Activated naive CD8-positive, alpha-beta T cell treated with anti-CD3 and anti-CD28 coated beads, Interleukin-2, amount 50 U/mL, for 24 hours (primary cell): ENCODE data around the gene SERGEF.

ENCODE experiments used
- ATAC-seq: fragments of 150-1000 bp; cut with Tn5 transposase; one replicate; pipeline ENCODE4 v1.10.0; 2021
- DNase-seq: peaks from one replicate; pipeline ENCODE4 v3.0.0; 2021
- H3K27ac Mint-ChIP-seq: one replicate; pipeline ENCODE4 v1.8.0; 2021; ENCODE audit warnings: mild to moderate bottlenecking, mixed read lengths
- H3K27me3 Mint-ChIP-seq: one replicate; pipeline ENCODE4 v1.8.0; 2021; ENCODE audit warnings: mixed read lengths
- H3K36me3 Mint-ChIP-seq: one replicate; pipeline ENCODE4 v1.8.0; 2021; ENCODE audit warnings: low read depth, mixed read lengths
- H3K4me1 Mint-ChIP-seq: one replicate; pipeline ENCODE4 v1.8.0; 2021; ENCODE audit warnings: mixed read lengths
- H3K4me3 Mint-ChIP-seq: one replicate; pipeline ENCODE4 v1.8.0; 2021; ENCODE audit warnings: mild to moderate bottlenecking, moderate library complexity, mixed read lengths
- H3K9me3 Mint-ChIP-seq: one replicate; pipeline ENCODE4 v1.8.0; 2021; ENCODE audit warnings: mixed read lengths

The SERGEF gene

DNA sequence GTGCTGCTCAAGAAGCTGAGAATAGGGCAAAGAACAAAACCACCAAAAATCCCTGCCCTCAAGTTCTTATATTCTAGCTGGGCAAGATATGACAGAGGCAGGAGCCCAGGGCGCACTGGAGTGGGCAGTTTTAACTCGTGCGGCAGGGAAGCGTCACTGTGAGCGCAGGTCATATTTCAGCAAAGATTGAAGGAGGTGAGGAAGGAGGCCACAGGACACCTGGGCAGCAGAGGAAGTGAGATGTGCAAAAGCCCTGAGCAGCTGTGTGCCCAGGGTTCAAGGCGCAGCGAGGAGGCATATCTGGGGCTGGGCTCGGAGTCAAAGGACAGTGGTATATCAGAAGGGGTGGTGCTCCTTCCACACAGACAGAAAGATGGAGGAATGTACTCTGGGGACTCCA lies 264.8 kb downstream of the SERGEF start:
- ATAC-seq, result no peak
- peaks cover 12% of the 10 kb centered on the region for H3K27me3 Mint-ChIP-seq
- H3K9me3 Mint-ChIP-seq, result no peaks in the 10 kb centered on the region
- no peak overlapping the region for H3K27ac Mint-ChIP-seq
- no peaks in the 10 kb centered on the region for H3K36me3 Mint-ChIP-seq
- H3K4me3 Mint-ChIP-seq, result no peak overlapping the region
- H3K4me1 Mint-ChIP-seq, result no peaks in the 10 kb centered on the region
- no peak for DNase-seq

DNA sequence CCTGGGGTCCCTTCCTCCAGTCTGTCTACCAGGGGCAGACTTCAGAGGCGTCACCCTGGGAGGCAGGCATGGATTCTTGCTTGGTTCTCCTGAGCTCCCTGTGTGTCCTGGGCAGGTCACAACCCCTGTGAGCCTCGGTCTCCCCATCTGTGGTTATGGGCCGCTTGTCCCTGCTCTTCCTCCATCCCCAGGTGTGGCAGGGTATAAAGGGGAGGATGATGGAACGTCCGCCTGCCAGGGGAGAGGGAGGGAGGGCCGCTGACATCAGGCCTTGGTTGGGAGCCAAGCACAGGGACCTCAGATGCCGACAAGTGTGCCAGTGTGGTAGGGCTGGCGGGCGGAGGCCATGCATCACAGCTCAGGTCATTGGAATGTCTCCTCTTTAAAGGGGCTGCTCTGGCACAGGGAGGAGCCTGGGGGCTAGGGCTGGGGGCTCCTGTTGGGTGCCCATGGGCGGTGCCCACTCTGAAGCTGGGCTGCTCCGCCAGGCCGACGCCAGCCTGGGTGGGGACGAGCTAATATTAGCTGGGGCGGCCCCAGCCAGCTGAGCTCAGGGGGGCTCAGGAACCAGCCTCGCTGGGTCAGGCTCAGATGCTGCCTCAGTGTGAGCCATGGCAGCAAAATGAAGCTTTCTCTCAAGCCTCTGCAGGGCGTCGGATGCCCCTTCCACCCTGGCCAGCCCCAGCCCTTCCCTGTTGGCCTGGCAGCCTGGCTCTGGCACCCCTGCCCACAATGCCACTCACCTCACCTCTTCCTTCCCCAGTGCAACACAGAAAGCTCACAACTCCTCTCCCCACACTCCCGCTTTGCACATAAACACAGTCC lies 265.5 kb downstream of the SERGEF start:
- Mint-ChIP-seq H3K4me3 (no peak overlapping the region), H3K9me3 (no peaks in the 10 kb centered on the region), H3K27me3 (peaks cover 12% of the 10 kb centered on the region), H3K36me3 (no peaks in the 10 kb centered on the region), H3K4me1 (no peaks in the 10 kb centered on the region), H3K27ac (no peak overlapping the region)
- no peak for DNase-seq
- ATAC-seq, result no peak

DNA sequence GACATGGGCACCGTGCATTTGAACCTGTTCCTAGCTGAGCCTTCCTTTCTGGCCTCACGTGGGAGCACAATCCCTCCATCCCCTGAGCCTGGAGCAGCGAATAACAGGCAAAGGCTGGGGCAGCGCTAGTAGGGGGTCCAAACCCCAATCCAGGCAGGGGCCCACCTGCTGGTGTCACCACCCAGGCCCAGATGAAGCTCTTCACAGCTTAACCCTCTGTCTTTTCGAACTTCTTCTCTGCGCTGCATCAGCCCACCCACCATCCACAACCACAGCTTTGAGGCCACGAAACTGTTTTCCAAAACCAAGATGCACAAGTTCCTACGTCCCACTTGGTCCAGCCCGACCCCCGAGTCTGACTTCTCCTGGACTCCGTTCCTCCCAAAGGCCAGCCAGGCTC lies 266.8 kb downstream of the SERGEF start:
- Mint-ChIP-seq H3K36me3 (no peaks in the 10 kb centered on the region), H3K4me3 (no peak overlapping the region), H3K9me3 (no peaks in the 10 kb centered on the region), H3K4me1 (no peaks in the 10 kb centered on the region), H3K27me3 (peaks cover 15% of the 10 kb centered on the region), H3K27ac (no peak overlapping the region)
- no peak for DNase-seq
- no peak for ATAC-seq

DNA sequence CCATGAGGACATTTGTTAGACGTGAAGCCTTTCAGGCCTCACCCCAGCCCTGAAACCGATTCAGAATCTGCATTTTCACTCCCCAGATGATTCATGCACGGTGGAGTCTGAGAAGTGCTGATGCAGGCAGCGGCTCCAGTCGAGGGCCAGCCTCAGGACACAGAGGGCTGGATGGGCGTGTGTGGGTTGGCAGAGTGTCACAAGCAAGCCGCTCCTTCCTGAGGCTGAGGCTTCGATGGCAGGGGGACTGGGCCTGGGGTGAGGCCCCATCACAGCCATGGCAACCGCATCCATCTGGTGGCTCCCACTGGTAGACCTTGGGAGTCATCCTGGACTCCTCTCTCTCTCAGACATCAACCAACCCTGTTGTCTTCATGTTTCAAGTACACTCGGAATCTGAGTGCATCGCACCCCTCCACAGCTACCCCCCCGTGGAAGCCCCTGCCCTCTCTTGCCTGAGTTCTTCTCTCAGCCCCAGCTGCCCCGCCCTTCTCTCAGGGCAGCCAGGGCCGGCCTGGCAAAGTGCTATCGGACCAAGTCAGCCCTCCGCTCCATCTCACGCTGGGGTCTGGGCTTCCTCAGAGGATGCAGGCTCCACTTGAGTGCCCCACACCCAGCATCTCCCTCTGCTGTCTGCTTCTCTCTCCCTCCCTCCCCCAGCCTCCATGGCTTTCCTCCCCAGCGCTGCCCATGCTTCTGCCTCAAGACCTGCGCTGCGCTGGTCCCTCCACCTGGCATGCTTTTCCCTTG lies 267.6 kb downstream of the SERGEF start:
- H3K27ac Mint-ChIP-seq, result no peak overlapping the region
- H3K4me1 Mint-ChIP-seq, result no peaks in the 10 kb centered on the region
- no peak overlapping the region for H3K4me3 Mint-ChIP-seq
- no peaks in the 10 kb centered on the region for H3K9me3 Mint-ChIP-seq
- H3K36me3 Mint-ChIP-seq, result no peaks in the 10 kb centered on the region
- DNase-seq (no peak), ATAC-seq (no peak)
- peaks cover 13% of the 10 kb centered on the region for H3K27me3 Mint-ChIP-seq

DNA sequence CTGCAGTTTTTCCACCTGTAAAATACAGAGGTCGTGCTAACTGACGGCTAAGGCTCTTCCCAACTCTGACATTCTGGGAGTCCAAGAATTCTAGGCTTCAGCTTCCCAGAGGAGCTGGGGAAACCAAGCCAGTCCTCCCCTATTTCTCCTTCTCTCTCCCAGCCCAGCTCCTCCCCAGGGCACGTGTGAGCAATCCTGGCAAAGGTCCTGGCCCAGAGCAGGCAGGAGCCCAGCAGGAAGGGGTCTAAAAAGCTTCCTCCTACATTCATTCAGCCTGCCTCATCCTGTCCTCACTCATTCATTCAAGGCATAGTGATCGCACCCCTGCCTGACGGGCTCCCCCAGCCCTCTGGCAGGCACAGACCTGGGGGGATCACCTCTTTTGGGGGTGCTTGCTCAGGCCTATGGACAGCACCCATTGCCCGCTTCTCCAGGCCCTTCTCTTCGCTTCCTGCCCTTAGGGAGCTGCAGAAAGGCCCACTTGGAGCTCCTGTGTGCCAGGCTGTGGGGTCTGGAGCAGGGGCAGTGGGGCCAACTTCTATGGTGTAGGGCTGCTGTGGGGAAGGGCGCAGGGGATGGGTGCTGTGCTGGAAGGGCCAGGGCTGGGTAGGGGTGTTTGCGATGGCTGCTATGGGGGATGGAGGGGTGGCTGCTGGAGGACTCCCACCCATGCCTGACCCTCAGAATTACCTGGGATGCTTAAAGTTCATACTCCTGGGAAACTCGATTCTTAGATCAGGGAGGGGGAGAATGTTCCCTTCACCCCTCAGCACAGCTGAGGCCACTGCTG lies 268.5 kb downstream of the SERGEF start:
- H3K9me3 Mint-ChIP-seq, result no peaks in the 10 kb centered on the region
- no peak overlapping the region for H3K4me3 Mint-ChIP-seq
- H3K27ac Mint-ChIP-seq, result no peak overlapping the region
- peaks cover 13% of the 10 kb centered on the region for H3K27me3 Mint-ChIP-seq
- H3K36me3 Mint-ChIP-seq, result no peaks in the 10 kb centered on the region
- no peak for DNase-seq
- no peak for ATAC-seq
- no peaks in the 10 kb centered on the region for H3K4me1 Mint-ChIP-seq

DNA sequence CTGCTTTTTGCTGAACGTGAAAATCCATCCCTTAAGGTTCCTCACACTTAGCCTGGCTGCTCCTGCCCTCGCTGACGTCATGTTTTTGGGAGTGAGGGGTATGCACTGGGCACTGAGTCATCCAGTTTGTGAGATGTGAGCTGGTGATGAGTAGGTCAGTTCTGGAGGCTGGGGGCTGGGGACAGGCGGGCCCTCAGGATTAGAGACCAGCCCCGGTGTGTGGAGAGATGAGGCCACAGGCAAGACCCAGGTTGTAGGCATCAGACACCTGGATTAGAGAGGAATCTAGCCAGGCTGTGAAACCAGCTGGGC lies 269.1 kb downstream of the SERGEF start:
- DNase-seq (no peak), ATAC-seq (no peak)
- Mint-ChIP-seq H3K27me3 (peaks cover 13% of the 10 kb centered on the region), H3K4me3 (no peak overlapping the region), H3K4me1 (no peaks in the 10 kb centered on the region), H3K36me3 (no peaks in the 10 kb centered on the region), H3K9me3 (no peaks in the 10 kb centered on the region), H3K27ac (no peak overlapping the region)

DNA sequence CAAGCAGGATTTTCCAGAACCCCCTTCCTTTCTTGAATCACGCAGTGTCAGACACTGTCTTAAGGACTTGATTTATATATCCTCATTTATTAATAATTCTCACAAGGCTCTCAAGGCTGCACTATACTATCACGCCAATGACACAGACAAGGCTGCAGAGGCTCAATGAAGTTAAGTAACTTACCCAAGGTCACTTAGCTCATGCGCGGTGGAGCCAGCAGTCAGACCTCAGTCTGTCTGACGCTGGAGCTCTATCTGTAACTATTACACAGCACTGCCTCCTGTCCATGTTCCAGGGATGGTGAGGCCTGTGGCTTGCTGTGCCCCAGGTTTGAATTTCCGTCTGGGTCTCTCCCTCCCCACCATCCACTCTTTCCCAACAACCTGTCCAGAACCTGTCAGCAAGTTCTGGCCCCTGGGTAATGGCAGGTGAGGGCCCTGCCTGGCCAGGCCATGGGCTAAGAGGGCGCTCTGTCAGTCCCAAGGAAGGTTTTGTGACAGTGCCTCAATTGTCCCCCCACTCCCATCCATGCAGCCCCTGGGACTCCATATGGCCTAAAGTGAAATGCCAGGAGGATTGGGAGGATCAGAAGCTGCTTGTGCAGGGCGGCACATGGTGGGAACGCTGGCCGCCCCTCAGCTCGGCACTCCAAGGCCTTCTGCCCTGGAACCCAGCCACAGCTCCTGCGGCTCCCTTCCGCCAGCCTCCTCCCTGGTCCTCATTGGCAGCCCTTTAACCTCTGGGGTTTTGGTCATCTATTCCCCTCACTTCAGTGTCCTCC lies 269.6 kb downstream of the SERGEF start:
- H3K4me1 Mint-ChIP-seq, result no peaks in the 10 kb centered on the region
- H3K4me3 Mint-ChIP-seq, result no peak overlapping the region
- no peaks in the 10 kb centered on the region for H3K9me3 Mint-ChIP-seq
- H3K27ac Mint-ChIP-seq, result no peak overlapping the region
- H3K36me3 Mint-ChIP-seq, result no peaks in the 10 kb centered on the region
- peaks cover 16% of the 10 kb centered on the region for H3K27me3 Mint-ChIP-seq
- ATAC-seq, result no peak
- DNase-seq, result no peak

DNA sequence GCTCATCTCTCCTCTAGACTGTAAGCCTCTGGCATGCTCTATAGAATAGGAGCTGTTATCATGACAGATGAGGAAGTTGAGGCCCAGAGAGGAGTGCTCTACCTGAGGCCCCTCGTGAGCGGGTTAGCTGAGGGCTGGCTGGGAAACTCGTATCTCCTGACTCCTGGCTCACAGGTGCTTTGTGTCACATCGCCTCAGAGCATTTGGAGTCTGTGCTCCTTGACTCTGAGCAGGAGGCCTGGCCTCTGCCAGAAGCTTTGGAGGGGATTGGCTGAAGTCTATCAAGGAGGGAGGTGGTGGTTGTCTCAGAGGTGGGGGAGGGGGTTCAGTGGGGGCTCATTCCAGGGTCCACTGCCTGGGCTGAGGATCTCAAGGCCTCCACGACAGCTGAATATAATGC lies 270.8 kb downstream of the SERGEF start:
- H3K27ac Mint-ChIP-seq, result no peak overlapping the region
- ATAC-seq (no peak), DNase-seq (no peak)
- H3K9me3 Mint-ChIP-seq, result no peaks in the 10 kb centered on the region
- H3K27me3 Mint-ChIP-seq, result peaks cover 22% of the 10 kb centered on the region
- no peaks in the 10 kb centered on the region for H3K4me1 Mint-ChIP-seq
- H3K4me3 Mint-ChIP-seq, result no peak overlapping the region
- H3K36me3 Mint-ChIP-seq, result no peaks in the 10 kb centered on the region

DNA sequence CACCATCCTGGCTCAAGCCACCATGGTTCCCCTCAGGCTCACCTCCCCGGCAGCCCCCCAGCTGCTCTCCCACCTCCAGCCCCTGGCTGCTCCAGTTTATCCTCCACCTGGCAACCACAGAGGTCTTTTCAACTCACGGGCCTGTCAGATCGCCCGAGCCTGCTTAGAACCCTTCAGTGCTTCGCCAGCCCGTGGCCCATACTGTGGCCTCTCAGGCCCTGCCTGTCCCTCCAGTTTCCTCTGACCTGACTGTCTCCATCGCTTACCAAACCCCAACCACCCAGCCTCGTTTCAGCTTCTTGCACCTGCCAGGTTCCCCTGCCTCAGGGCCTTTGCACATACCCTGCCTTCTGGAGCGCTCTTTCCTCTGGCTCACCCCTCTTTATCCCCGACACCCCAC lies 271.4 kb downstream of the SERGEF start:
- Mint-ChIP-seq H3K27me3 (peaks cover 27% of the 10 kb centered on the region), H3K4me1 (no peaks in the 10 kb centered on the region), H3K4me3 (no peak overlapping the region), H3K9me3 (no peaks in the 10 kb centered on the region), H3K27ac (no peak overlapping the region), H3K36me3 (no peaks in the 10 kb centered on the region)
- DNase-seq, result no peak
- ATAC-seq, result no peak

DNA sequence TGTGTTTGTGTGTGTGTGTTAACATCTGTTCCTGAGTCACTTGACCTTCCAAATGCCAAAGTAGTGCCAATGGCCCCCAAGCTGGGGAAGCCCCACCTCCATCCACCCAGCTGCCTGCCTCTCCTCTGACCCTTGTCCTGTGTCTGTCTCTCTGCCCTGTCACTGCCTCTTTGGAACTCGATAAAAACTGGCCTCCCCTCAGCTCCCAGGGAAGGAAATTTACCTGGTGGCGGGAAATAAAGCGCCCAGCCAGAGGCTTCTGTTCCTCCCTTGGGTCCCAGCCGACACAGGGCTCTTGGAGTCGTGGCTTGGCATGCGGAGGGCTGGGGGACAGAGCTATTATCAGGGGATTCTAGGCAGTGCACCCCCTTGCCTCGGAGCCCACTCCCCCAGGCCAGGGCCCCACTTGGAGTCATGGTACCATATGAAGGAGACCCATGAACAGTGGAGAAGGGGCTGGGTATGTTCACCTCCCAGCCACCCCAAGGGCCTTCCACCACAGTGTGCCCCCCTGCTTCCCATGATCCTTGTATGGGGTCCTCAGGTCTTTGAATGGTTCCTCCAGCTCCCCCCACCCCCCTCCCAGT lies 272.1 kb downstream of the SERGEF start:
- H3K36me3 Mint-ChIP-seq, result peaks cover 2% of the 10 kb centered on the region
- DNase-seq (no peak), ATAC-seq (no peak)
- H3K4me1 Mint-ChIP-seq, result no peaks in the 10 kb centered on the region
- H3K27ac Mint-ChIP-seq, result no peak overlapping the region
- peaks cover 31% of the 10 kb centered on the region for H3K27me3 Mint-ChIP-seq
- H3K9me3 Mint-ChIP-seq, result no peaks in the 10 kb centered on the region
- no peak overlapping the region for H3K4me3 Mint-ChIP-seq

DNA sequence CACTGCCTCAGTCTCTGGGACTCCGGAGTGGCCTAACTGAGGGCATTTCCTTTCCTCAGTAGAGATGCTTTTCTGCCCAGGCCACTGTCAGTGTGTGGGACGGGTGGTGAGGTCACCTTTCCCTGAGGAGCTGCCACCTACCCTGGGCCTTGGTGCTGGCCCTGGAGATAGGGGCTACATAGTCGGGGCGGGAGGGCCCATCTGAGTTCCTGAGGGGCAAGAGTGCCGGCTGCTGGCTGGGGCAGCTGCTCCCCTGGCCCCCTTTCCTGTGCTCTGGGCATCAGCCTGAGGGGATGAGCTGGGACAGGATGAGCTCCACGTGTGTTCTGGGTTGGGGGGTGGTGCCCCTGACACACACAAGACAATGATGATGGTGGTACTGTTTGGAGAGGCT lies 272.9 kb downstream of the SERGEF start:
- H3K36me3 Mint-ChIP-seq, result peaks cover 2% of the 10 kb centered on the region

DNA sequence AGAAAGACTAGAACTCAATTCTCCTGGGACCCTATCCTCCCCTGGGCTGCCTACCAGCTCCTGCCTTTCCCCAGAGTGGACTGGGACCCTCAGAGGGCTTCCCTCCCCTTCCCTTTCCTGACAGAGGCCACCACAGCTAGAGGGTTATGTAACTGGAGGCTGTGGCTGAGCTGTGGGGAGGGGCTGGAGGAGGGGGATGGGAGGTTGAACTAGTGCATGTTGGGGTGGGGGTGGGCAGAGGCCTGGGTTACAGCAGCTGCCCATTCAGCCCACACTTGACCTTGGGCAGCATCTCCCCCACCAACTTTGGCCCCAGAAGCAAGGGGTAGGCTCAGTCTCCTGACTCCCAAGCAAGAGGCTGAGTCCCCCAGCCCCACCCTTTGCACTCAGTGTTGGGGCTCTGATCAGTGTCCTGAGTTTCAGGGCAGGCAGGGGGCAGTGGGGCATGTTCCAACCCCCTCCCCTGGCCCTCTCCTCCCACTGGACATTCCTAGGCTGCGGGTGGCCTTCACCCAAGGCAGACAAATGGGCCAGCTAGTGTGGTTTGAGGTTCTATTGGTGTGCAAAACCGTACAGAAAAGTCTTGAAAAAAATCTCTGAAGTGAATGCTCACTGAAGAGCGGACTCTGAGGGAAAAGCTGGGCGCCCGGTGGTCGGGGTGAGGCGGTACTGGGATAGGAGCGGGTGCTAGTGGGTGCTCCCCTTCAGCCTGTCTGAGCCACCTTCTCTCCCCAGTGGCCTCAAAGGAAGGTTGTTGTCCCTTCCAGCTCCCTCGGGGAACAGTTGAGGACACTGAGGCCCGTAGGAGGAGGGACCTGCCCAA lies 274.5 kb downstream of the SERGEF start:
- H3K36me3 Mint-ChIP-seq, result peaks cover 2% of the 10 kb centered on the region
- H3K27me3 Mint-ChIP-seq, result peaks cover 38% of the 10 kb centered on the region
- H3K4me3 Mint-ChIP-seq, result no peak overlapping the region
- H3K4me1 Mint-ChIP-seq, result peaks cover 4% of the 10 kb centered on the region
- no peak for DNase-seq
- no peak overlapping the region for H3K27ac Mint-ChIP-seq
- H3K9me3 Mint-ChIP-seq, result no peaks in the 10 kb centered on the region
- ATAC-seq, result no peak

More for the DNA sequence above, 272.9 kb downstream of the SERGEF start:
- H3K4me3 Mint-ChIP-seq, result no peak overlapping the region
- DNase-seq (no peak), ATAC-seq (no peak)
- no peak overlapping the region for H3K27ac Mint-ChIP-seq
- H3K27me3 Mint-ChIP-seq, result peaks cover 28% of the 10 kb centered on the region
- H3K4me1 Mint-ChIP-seq, result no peaks in the 10 kb centered on the region
- H3K9me3 Mint-ChIP-seq, result no peaks in the 10 kb centered on the region
